GM19035 (cell line): ENCODE data around the gene NKX6-2.
"Not testable (repeated sequence)": the region's sequence is repeated elsewhere in the genome, so short reads cannot be mapped to it uniquely, and the experiment has no call there.

Source experiments
- ATAC-seq: cut with Tn5 transposase; IDR thresholded peaks from one replicate; pipeline ENCODE4 v1.9.1; 2021; ENCODE audit not compliant: unreplicated experiment

The NKX6-2 gene

DNA sequence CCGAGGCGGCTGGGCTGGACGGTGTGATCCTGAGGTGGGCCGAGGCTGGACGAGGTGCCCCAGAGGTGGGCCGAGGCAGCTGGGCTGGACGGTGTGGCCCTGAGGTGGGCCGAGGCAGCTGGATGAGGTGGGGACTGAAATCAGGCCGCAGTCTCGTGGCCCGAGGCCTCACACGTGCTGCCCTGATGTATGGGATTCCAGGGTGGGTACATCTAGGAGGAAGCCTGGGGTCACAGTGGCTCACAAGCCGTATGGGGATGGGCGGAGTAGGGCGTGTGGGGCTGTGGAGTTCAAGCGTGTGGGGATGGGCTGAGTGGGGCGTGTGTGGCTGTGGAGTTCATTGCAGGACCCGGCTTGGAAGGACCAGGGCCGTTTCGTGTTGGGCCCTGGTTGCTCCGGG lies 12.5 kb upstream of the NKX6-2 start:
- no peak for ATAC-seq

DNA sequence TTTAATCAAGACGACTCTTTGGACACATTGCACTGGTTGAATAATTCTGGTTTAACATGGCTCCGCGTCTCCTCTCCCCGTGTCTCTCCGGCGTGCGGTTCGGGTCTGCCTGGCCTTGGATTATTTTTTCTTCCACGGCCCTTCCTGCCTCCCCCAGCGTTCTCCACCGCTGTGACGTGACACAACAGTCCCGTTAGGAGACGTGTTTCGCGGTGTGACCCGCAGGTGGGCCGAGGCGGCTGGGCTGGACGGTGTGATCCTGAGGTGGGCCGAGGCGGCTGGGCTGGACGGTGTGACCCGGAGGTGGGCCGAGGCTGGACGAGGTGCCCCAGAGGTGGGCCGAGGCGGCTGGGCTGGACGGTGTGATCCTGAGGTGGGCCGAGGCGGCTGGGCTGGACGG lies 12.0 kb upstream of the NKX6-2 start:
- not testable (repeated sequence) for ATAC-seq

DNA sequence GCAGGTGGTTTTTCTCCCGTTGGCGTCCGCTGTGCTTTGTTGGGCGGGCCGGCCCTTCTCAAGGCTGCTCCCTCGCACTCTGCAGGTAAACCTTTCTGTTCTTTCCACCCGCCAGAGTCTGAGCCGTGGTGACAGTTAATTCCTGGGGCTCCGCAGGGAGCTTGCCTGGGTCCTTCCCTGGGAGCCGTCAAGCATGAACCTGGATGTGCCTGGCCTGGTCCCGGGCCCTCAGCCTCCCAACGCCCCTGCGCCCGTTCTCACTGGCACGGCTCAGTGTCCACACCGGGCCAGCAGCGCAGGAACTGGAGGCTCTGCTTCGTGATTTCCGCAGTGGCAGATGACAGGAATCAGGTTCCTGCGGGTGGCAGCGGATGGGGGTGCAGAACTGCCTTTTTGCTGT lies 10.9 kb upstream of the NKX6-2 start:
- ATAC-seq: no peak

DNA sequence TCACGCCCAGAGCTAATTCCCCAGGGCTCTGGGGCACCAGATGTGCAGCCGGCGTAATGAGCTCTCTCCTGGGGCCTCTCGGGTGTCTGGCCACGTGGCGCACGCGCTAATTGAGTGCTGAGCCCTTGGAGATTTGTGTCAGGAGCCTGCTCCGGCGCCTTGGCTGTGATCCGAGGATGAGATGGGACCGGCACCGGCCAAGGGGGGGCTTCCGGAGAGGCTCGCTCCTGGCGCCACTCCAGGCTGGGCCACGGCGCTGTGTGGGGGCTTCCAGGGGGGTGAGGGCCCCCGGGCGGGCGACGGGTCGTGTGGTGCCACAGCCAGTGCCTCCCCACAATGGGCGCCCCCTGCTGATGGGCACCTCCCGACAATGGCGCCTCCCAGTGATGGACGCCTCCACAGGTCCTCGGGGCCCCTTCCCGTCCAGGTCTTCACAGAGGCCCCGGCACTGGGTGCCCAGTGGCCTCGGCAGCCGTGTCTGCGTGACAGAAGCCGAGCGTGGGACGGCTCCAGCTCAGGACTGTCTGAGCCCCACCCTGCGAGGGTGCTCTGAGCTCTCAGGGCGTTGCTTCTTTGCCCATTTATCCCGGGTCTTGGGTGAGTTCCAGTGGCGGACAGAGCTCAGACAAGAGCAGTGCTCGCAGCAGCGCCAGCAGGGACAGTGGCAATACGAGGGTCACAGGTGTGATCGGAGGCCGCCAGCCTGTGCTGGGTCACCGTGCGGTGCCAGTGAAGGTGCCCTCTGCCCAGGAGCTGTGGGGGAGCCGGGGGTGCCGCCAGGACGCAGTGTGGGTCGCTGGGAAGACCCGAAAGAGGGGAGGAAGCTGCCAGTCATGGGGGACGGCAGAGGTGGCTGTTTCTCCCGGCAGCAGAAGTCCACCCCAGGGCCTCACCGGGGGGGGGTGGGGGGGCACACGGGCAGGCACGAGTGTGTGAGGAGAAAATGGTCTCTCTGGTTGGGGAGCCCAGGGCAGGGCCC lies 8.2 kb upstream of the NKX6-2 start:
- no peak for ATAC-seq

DNA sequence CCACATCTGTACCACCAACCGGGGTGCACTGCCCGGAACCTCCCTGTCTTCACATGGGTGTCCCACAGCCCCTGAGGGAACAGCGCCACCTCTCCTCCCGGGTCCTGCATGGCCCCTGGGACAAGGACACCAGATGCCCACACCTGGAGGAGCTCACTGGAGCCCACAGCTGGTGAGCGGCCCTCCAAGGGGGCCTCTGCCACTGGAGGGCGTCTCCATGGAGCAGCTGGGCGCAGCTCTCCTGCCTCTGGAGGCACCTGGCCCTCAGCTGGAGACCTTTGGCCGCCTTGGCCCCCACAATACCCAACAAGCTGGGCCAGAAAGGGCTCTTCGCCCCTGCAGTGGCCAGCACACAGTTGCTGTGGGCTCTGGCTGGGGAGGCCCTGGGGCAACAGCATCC lies 7.3 kb upstream of the NKX6-2 start:
- ATAC-seq: no peak

DNA sequence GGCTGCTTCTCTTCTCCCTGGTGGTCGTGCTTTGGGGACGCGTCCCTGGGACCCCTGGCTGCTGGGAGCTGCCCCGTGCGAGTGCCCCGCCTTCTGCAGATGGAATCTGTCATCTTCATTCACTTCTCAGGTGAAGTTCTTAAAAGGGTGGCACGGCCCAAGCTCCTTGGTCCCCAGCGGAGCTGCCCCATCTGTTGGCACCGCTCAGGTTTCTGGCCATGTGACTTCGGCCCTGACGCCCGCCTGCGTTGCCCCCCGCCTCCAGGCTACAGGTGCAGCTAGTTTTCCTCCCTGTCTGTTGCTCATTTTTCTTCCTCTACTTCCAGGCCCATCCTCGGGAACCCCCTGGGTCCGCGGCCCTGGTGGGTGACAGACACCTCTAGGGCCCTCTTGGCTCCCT lies 6.8 kb upstream of the NKX6-2 start:
- no peak for ATAC-seq

DNA sequence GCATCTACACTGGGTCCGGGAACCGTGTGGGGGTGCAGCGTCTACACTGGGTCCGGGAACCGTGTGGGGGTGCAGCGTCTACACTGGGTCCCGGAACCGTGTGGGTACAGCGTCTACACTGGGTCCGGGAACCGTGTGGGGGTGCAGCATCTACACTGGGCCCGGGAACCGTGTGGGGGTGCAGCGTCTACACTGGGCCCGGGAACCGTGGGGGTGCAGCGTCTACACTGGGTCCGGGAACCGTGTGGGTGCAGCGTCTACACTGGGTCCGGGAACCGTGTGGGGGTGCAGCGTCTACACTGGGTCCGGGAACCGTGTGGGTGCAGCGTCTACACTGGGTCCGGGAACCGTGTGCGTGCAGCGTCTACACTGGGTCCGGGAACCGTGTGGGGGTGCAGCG lies 6.2 kb upstream of the NKX6-2 start:
- ATAC-seq: not testable (repeated sequence)

DNA sequence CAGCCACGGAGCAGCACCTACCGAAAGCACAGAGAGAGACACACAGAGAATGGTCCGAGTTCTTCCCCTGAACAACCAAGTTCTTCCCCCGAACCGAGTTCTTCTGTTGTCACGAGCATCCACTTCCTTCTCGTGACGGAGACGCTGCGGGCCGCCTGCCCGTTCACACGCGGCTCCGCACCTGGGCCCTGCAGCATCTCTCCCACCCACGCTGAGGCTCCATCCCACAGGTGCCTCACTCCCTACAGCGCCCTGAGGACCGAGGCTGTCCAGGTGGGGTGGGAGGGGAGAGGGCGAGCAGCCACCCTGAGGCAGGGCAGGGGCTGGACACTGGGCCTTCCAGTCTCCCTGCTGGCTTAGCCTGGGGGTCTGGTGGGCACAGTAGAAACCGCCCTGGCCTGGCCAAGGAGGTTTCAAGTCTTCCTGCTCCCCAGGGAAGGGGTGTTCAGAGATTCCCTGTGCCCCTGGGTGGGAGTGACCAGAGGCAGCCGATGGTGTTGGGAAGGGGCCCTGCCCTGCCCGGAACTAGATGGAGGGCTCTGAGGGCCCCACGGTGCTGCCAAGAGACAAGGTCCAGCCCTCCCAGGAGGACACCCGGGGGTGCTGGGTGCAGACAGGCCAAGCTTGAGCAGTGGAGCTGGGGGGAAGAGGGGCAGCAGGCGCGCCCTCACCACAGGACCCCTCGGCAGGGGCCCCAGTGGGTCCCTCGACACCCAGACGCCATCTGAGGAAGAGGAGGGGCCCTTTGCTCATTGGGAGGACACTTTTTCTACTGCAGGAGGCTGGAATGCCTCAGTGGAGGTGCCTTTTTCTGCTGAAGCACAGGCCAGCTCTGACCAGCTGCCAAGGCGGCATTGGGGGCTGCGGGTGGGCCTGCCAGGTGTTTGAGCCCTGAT lies 5.2 kb upstream of the NKX6-2 start:
- no peak for ATAC-seq

DNA sequence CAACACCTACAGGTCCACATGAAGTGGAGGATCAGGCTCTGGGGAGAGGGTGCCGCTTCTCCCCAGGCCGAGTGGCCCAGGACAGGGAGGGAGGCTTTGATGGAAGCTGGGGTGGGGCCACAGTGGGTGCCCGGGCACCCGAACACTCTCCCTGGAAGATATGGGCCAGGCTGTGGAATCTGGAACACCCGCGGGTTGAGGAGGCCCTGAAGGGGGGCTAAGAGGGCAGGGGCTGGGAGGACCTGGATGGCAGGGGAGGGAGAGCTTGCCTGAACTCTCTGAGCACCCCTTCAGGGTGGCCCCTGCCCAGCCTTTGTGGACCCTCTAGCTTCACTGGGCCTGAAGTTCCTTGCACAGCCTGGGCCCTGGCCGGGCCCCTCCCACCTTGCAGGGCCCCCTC lies 4.5 kb upstream of the NKX6-2 start:
- no peak for ATAC-seq

DNA sequence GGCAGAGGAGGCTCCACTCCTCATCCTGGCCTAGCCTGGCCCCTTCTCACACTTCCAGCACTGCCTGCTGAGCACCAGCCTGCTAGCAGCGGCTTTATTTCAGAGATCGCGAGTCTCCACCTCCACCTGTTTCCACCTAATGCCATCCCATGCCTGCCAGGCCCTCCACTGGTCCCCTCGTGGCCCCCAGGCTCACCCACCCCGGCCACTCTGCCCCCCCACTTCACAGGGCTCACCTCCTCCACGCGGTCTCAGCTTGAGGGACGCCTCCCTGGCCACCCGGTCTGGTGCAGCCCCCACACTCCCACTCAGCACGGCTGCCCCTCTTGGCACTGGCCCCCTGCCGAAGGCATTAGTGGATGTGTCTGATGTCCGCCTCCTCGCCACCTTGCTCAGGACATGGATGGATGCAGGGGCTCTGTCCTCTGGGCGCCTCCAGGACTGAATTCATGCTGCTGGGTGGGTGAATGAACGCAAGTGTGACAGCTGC lies 3.8 kb upstream of the NKX6-2 start:
- ATAC-seq: no peak

DNA sequence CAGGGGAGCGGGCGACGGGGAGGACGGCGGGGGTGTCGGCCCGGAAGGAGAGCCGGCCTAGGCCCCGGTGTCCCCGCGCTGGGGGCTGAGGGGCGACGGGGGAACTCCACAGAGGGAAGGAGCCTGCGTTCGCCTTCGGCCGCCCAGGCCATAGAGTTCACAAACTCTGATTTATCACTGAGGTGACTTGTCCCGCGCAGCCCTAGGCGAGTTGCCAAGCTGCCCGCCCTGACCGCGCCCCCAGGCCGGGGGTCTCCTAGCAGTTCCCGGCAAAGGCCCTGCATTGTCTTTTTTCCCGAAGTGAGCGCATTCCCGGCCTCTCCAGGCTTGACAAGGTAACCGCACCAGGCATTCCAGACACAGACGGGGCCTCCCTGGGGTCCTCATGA lies 2.9 kb upstream of the NKX6-2 start:
- ATAC-seq: no peak

DNA sequence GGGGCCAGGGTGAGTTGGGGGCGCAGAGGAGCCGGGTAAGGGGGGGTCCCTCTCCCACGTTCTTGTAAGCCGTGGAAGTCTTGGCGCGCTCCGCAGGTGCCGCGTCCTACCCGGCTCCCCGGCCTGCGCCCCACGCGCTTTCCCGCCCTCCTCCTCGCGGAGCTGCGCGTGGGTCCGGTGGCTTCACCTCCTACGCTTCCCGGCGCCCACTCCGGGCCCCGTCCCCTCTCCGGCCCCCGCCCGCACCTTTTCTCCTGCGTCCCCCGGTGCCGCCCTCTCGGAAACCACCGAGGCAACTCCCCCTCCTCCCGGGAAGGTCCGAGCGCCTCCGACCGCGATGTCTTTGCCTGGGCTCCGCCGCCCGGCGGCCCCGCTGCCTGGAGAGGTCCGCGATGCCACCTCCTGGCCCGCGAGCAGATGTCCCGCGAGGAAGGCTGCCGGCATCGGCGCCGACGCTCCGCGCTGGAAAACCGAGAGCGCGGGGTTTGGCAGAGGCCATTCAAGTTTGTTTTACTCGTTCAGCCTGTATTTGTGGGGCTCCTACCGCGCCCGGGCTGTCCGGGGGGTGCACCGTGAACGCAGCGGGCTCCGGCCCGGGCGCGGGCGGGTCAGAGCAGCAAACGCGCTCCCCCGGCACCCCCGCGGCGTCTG lies 2.4 kb upstream of the NKX6-2 start:
- no peak for ATAC-seq

DNA sequence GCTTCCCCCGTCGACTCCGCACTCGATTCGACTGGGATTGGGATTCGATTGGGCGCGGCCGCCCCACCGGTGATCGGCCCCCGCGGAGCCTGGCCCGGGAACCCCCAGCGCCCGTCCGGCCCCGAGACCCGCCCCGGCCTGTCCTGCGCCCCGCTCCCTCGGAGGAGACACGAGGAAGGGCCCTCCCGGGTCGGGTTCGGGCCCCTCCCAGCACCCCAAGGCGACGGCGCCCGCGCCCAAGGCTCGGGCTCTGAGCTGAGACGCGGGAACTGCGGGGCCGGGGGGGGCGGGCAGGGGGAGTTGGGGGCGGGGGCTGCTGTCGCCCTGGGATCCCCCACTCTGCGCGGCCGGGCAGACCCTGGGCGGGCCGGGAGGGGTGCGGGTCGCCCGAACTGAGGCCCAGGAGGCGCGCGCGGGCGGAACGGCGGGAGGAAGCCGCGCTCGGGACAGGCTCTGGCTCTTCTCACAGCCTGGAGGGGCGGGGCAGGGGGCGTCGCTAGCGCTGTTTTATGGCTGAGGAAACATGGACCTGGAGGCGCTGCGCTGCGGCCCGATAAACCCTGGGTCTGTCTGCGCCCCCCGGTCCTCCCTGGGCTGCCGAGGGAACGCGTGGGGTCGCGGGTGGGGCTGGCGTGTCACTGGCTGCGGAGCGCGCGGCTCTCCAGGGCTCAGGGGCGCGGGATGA lies 1.7 kb upstream of the NKX6-2 start:
- ATAC-seq: no peak

DNA sequence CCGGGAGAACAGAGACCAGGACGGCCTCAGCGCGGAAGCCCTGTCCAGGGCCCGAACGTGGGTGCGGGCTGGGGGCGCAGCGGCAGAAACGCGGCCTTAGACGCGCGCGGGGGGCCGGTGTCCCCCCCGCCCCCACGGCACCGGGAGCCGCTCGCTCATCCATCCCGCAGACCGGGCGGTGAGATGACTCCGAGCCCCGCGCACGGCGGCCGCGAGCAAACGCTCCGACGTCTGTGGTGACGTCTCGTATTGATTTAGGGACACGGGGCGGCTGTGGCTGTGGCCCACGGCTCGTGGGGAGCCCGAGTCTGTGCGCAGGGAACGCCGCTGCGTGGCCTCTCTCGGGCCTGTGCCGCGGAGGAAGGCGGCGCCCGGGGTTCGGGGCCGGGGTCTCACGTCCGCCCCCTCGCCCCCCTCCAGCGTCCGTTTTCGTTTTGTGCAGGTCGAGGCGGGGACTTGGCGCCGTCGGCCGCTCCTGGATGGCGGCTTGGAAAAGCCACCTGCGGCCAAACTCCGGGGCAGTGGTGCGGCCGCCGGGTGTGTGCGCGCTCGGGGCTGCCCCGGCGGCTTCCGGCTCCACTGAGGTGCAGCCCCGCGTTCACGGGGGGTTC lies 1.0 kb upstream of the NKX6-2 start:
- ATAC-seq: no peak

DNA sequence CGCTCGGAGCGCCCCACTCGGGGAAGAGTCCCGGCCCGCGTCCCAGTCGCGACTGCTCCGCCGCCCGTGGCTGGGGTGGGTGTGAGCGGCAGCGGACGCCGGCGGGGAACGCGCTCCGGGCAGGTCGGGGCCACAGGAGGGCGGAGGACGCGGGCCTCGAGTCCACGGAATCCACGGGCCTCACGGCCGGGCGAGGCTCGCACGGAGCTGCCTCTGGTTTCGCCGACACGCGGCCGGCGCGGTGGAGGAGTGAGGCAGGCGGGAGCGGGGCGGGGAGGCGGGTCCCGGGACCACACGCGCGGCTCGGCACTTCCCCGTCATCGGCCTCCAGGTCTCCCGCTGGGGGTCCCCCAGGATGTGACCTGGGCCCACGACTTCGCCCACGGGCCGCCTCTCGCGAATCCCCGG lies 533 bp upstream of the NKX6-2 start:
- ATAC-seq: no peak

DNA sequence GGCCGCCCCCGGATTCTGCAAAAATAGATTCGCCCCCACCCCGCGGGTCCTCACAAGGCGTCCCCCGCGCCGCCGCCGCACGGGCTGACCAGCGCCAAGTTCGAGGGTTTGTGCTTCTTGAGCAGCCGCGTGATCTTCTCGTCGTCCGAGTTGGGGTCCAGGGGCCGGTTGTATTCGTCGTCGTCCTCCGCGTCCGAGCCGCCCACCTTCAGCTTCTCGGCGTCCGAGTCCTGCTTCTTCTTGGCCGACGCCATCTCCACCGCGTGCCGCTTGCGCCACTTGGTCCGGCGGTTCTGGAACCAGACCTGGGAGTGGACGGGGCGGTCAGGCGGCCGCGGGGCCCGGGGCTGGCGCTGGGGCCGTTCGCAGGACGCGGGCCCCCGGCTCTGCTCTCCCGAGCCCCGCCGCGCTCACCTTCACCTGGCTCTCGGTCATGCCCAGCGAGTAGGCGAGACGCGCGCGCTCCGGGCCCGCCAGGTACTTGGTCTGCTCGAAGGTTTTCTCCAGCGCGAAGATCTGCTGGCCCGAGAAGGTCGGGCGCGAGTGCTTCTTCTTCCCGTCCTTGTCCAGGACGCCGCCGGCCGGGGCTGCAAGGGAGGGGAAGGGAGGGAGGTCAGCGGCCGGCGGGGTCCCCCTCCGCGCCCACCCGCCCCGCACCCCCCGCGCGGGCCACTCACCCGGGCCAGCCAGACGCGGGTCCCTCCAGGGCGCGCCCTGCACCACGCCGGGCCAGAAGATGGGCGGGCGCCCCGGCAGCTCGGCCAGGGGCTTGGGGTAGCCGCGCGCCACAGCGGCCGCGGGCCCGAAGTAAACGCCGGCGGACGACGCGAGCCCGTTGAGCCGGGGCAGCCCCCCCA lies 853 bp downstream of the NKX6-2 start:
- ATAC-seq: no peak

DNA sequence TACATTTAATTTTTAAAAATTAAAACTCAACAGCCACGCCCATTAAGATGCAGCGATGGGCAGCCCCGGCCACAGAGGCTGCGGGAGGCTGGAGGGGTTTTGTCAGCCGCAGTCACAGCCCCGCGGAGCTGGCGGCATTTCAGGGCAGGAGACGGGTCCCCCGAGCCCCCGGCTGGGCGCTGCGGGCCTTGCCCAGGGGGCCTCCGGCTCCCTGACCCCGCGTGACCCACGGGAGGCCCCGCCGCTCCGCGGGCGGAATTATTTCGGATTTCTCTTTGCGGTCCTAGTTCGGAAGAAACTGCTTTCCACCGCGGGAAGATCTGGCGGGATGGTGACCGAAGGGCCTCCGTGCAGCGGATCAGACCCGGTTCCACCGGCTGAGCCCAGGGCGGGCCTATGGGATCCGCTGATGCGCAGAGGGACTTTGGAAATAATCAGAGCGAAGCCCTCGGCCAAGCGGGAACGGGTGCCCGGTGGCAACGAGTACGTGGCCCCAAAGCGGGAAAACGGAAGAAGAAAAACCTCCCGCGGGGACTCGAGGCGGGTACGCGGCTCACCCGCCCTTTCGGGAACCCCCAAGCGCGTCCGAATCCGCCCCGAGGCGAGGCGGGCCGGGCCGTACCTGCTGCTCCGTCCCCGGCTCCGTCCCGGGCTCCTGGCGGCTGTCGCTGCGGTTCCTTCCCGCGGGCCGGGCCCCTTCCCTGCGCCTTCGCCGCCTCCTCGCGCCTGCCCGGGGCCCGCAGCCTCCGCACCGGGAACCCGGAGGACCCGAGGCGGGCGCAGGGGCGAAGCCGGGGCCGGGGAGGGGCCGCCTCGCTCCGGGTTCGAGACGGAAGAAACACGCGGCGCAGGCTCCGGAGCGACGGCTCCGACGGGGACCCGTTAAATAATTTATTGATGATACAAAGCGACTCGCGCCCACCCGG lies 1.7 kb downstream of the NKX6-2 start:
- ATAC-seq: no peak
